Thyroid gland (tissue), 4 donors: ENCODE data around the gene HBA2. TPM values are rescaled to one million over a fixed set of nuclear protein-coding genes. Genes with fewer than 3 reads are reported as not detected.
"Not testable (repeated sequence)": the region's sequence is repeated elsewhere in the genome, so short reads cannot be mapped to it uniquely, and the experiment has no call there.

Experiments used
- DNase-seq, 2 donors: peaks; one replicate each; pipeline ENCODE4 v3.0.0-alpha.2; 2019
- H3K27ac ChIP-seq, 3 donors: fragments of 200-600 bp; sonication (generic); 1 replicate in 2 of 3; 2 replicates in 1 of 3; pipeline ENCODE4 v1.5.1; 2016 to 2019; ENCODE audit warnings: mild to moderate bottlenecking in 1 of 3, moderate library complexity in 1 of 3
- H3K27me3 ChIP-seq: fragments of 200-600 bp; sonication (generic); one replicate; pipeline ENCODE4 v1.5.1; 2019
- H3K36me3 ChIP-seq, 2 donors: fragments of 200-600 bp; sonication (generic); one replicate each; pipeline ENCODE4 v1.5.1; 2016 to 2019
- H3K4me1 ChIP-seq, 2 donors: fragments of 200-600 bp; sonication (generic); one replicate each; pipeline ENCODE4 v1.5.1; 2017 to 2019
- H3K4me3 ChIP-seq, 3 donors: fragments of 200-600 bp; sonication (generic); replicated peaks in 1 of 3; 1 replicate in 2 of 3; 2 replicates in 1 of 3; pipeline ENCODE4 v1.5.1; 2016; ENCODE audit warnings: mild to moderate bottlenecking in 1 of 3
- H3K9me3 ChIP-seq: fragments of 200-600 bp; sonication (generic); one replicate; pipeline ENCODE4 v1.5.1; 2017
- POLR2A ChIP-seq, 2 donors: fragments of 450-650 bp; IDR thresholded peaks; one replicate each; pipeline ENCODE4 v1.6.1; 2017; ENCODE audit warnings: antibody characterized with exemption in 2 of 2, mild to moderate bottlenecking in 2 of 2, moderate library complexity in 1 of 2
- WGBS, 2 donors: methylation state at CpG; one replicate each; pipeline ENCODE4 v1.1.5; 2017; 5-methylcytosine and 5-hydroxymethylcytosine counted together
- intact Hi-C: fragments of 100-400 bp; cut with DNase I; formaldehyde crosslinking; loops from one replicate; pipeline ENCODE4 v1.15.1; 2023
- total RNA-seq, 4 donors: library from RNA; depleted of rRNA; stranded (reverse); fragments of >200 nt; gene quantifications; one replicate each; pipeline ENCODE4 v1.2.3, GENCODE V29; 2016
- TF ChIP-seq, protein P1 (sequence below), 6 experiments: fragments of 200-600 bp in 3 of 6; fragments of 450-650 bp in 3 of 6; sonication (generic) in 3 of 6; IDR thresholded peaks; one replicate each; pipeline ENCODE4 v1.5.1; 2016 to 2019; ENCODE audit warnings: antibody characterized with exemption in 6 of 6, mild to moderate bottlenecking in 2 of 6, inconsistent platforms in 1 of 6, moderate library complexity in 1 of 6

HBA2 gene
- total RNA-seq, 4 donors from 2014 or later, result 21.2 to 136 (median 51.3) TPM

DNA sequence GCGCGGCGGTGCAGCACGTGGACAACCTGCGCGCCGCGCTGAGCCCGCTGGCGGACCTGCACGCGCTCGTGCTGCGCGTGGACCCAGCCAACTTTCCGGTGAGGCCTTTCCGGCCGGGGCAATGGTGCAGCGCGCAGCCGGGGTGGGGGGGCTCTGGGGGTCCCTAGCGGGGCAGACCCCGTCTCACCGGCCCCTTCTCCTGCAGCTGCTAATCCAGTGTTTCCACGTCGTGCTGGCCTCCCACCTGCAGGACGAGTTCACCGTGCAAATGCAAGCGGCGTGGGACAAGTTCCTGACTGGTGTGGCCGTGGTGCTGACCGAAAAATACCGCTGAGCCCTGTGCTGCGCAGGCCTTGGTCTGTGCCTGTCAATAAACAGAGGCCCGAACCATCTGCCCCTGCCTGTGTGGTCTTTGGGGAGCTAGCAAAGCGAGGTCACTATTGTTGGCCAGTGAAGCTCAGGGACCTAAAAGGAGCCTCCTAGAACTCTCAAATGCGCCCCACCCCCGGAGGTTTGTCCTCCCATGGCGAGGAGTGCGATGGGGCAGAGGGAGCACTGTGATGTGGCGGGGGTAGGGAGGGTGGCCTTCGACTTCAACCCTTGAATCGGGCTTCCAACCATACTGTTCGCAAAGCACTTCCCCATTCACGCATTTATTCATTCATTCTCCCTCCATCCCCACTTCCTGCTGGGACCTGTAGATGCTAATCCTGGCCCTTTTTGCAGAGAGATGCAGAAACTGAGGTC is 6.1 kb upstream of the HBA2 start:
- 5 to 6% methylated on average over 5 to 15 of the region's 45 CpGs for WGBS, 2 donors
- intact Hi-C loops, result no loop called here
- Histone ChIP-seq H3K27me3 (peaks cover 41% of the 10 kb centered on the region), H3K4me3 (no peak overlapping the region), H3K27ac (no peak overlapping the region), H3K9me3 (no peaks in the 10 kb centered on the region), H3K4me1 (peaks cover 9 to 17% of the 10 kb centered on the region in 2 donors), H3K36me3 (no peaks in the 10 kb centered on the region)
- DNase-seq, result no peak
- TF ChIP-seq, protein P1, sequence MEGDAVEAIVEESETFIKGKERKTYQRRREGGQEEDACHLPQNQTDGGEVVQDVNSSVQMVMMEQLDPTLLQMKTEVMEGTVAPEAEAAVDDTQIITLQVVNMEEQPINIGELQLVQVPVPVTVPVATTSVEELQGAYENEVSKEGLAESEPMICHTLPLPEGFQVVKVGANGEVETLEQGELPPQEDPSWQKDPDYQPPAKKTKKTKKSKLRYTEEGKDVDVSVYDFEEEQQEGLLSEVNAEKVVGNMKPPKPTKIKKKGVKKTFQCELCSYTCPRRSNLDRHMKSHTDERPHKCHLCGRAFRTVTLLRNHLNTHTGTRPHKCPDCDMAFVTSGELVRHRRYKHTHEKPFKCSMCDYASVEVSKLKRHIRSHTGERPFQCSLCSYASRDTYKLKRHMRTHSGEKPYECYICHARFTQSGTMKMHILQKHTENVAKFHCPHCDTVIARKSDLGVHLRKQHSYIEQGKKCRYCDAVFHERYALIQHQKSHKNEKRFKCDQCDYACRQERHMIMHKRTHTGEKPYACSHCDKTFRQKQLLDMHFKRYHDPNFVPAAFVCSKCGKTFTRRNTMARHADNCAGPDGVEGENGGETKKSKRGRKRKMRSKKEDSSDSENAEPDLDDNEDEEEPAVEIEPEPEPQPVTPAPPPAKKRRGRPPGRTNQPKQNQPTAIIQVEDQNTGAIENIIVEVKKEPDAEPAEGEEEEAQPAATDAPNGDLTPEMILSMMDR (IDR thresholded peaks at IDR 0.05), result no peak
- no peak for TF ChIP-seq POLR2A (IDR thresholded peaks at IDR 0.05)

DNA sequence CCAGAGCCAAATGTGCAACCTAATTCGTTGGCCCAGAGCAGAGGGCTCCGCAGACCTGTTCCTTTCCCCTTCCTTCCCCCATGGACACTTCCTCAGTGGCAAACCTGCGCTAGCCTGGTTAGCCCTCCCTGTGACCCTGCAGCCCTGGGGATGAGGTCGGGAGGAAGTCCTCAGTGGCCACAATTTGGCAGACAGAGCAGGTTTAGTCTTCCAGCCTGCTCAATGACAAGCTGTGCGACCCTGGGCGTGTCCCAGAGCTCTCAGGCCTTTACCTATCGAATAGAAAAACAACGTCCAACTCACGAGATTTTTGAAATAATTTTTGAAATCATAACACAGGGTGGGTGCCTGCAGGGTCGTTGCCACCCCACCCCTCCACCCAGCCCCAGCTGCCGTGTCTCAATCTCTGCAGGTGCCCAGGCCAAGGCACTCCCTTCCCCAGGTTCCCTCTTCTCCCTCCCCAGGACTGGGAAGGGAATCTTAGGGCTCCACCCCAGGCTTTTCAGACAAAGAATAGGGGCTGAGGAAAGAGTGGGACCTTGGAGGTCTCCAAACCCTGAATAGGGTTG is 5.5 kb upstream of the HBA2 start:
- Histone ChIP-seq H3K4me1 (peaks cover 9 to 17% of the 10 kb centered on the region in 2 donors), H3K27me3 (peaks cover 41% of the 10 kb centered on the region), H3K4me3 (no peak overlapping the region), H3K9me3 (no peaks in the 10 kb centered on the region), H3K36me3 (no peaks in the 10 kb centered on the region), H3K27ac (no peak overlapping the region)
- WGBS, 2 donors, result 7 to 10% methylated on average over 9 to 11 of the region's 11 CpGs
- TF ChIP-seq POLR2A (IDR thresholded peaks at IDR 0.05), result no peak
- TF ChIP-seq, protein P1 (IDR thresholded peaks at IDR 0.05), result no peak
- intact Hi-C loops, result no loop called here
- DNase-seq, result no peak

DNA sequence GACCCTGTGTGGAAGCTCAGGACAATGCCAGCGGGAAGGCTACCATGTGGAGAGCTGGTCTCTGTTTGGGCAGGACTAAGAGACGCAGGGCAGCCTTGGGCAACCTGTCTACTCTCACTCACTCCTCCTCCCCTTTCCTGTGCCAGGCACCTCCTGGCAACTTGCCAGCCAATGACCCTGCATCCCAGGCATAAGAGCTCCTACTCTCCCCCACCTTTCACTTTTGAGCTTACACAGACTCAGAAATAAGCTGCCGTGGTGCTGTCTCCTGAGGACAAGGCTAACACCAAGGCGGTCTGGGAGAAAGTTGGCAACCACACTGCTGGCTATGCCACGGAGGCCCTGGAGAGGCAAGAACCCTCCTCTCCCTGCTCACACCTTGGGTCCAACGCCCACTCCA is 4.3 kb upstream of the HBA2 start:
- DNase-seq, result no peak
- intact Hi-C loops, result no loop called here
- H3K4me1 ChIP-seq, result peaks cover 9 to 17% of the 10 kb centered on the region in 2 donors
- no peaks in the 10 kb centered on the region for H3K9me3 ChIP-seq
- no peak for TF ChIP-seq POLR2A (IDR thresholded peaks at IDR 0.05)
- TF ChIP-seq, protein P1 (IDR thresholded peaks at IDR 0.05), result no peak
- H3K4me3 ChIP-seq, result no peak overlapping the region
- H3K27ac ChIP-seq, result no peak overlapping the region
- WGBS, 2 donors, result 43 to 47% methylated on average over 6 of the region's 6 CpGs
- H3K27me3 ChIP-seq, result peaks cover 41% of the 10 kb centered on the region
- H3K36me3 ChIP-seq, result no peaks in the 10 kb centered on the region

DNA sequence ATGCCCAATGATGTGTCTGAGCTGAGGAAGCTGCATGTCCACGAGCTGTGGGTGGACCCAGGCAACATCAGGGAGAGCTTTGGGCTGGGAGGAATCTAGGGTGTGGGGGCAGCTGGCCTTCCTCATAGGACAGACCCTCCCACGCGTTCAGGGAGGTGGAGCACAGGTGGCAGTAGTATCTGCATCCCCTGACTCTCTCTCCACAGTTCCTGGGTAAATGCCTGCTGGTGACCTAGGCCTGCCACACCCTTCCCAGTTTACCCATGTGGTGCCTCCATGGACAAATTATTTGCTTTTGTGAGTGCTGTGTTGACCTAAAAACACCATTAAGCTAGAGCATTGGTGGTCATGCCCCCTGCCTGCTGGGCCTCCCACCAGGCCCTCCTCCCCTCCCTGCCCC is 3.7 kb upstream of the HBA2 start:
- intact Hi-C loops, result no loop called here
- no peaks in the 10 kb centered on the region for H3K36me3 ChIP-seq
- no peak overlapping the region for H3K4me3 ChIP-seq
- DNase-seq, result no peak
- no peak overlapping the region for H3K27ac ChIP-seq
- H3K27me3 ChIP-seq, result peaks cover 41% of the 10 kb centered on the region
- 7 to 36% methylated on average over 3 of the region's 3 CpGs for WGBS, 2 donors
- peaks cover 9 to 17% of the 10 kb centered on the region in 2 donors for H3K4me1 ChIP-seq
- H3K9me3 ChIP-seq, result no peaks in the 10 kb centered on the region
- TF ChIP-seq, protein P1 (IDR thresholded peaks at IDR 0.05), result no peak
- no peak for TF ChIP-seq POLR2A (IDR thresholded peaks at IDR 0.05)

DNA sequence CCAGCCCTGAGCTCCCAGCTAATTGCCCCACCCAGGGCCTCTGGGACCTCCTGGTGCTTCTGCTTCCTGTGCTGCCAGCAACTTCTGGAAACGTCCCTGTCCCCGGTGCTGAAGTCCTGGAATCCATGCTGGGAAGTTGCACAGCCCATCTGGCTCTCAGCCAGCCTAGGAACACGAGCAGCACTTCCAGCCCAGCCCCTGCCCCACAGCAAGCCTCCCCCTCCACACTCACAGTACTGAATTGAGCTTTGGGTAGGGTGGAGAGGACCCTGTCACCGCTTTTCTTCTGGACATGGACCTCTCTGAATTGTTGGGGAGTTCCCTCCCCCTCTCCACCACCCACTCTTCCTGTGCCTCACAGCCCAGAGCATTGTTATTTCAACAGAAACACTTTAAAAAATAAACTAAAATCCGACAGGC is 2.6 kb upstream of the HBA2 start:
- DNase-seq, result peak; percentile 21 to 23
- H3K9me3 ChIP-seq, H3K4me3 ChIP-seq, intact Hi-C loops, H3K36me3 ChIP-seq, H3K27ac ChIP-seq: not testable (repeated sequence)
- WGBS, 2 donors, result 2% methylated on average over 5 of the region's 5 CpGs
- peaks cover 40% of the 10 kb centered on the region for H3K27me3 ChIP-seq
- H3K4me1 ChIP-seq, result peaks cover 9 to 16% of the 10 kb centered on the region in 2 donors
